Measurements from ENCODE around the gene ANKH.
"Not testable (repeated sequence)": the region's sequence is repeated elsewhere in the genome, so short reads cannot be mapped to it uniquely, and the experiment has no call there.

ANKH gene

GRCh38 chr5:14842117-14842516 is 29.5 kb downstream of the ANKH start:
- Histone ChIP-seq H2AFZ (ENCODE audit: insufficient read depth, low read length, poor library complexity) (no peak overlapping the region), H3K14ac (ENCODE audit: low read length) (no peak overlapping the region), H3K4me2 (ENCODE audit: low read length) (no peak overlapping the region), H2BK120ac (ENCODE audit: insufficient read depth, low read length, poor library complexity) (no peak overlapping the region), H3K23ac (ENCODE audit: low read length) (no peak overlapping the region), H3K9ac (ENCODE audit: low read length) (no peak overlapping the region), H3K9me3 (ENCODE audit: insufficient read depth, low read depth, low read length) (no peaks in the 10 kb centered on the region), H3K18ac (ENCODE audit: low read length) (no peak overlapping the region), H3K79me1 (ENCODE audit: low read length) (no peaks in the 10 kb centered on the region), H3K4me1 (ENCODE audit: control insufficient read depth in 1 of 2, insufficient read depth in 2 of 2, low read length in 2 of 2) (no peaks in the 10 kb centered on the region), H3K36me3 (ENCODE audit: control insufficient read depth in 1 of 2, insufficient read depth in 2 of 2, low read length in 2 of 2) (no peaks in the 10 kb centered on the region), H3K79me2 (ENCODE audit: control insufficient read depth, insufficient read depth, low read length, poor library complexity) (no peaks in the 10 kb centered on the region), H3K4me3 (ENCODE audit: low read depth, low read length) (no peak overlapping the region), H4K12ac (ENCODE audit: low read depth, low read length) (no peak overlapping the region), H4K8ac (ENCODE audit: low read depth, low read length) (no peak overlapping the region), H3K27me3 (ENCODE audit: insufficient read depth, low read length) (no peaks in the 10 kb centered on the region), H2BK5ac (ENCODE audit: low read depth, low read length, poor library complexity) (no peak overlapping the region), H4K91ac (ENCODE audit: low read depth, low read length) (no peak overlapping the region), H2BK12ac (ENCODE audit: low read length) (no peak overlapping the region), H2AK5ac (ENCODE audit: low read length) (no peak overlapping the region), H3K27ac (ENCODE audit: low read depth, low read length) (no peak overlapping the region), H3K4ac (ENCODE audit: low read depth, low read length) (no peak overlapping the region)
- no peak for DNase-seq
- WGBS (ENCODE audit: extremely low coverage, insufficient coverage, insufficient read length): no CpG with 5 or more reads among the region's 4 CpGs

GRCh38 chr5:14840624-14841023 is 31.0 kb downstream of the ANKH start:
- H3K4me3 ChIP-seq (ENCODE audit: low read depth, low read length): no peak overlapping the region
- H3K18ac ChIP-seq (ENCODE audit: low read length): no peak overlapping the region
- H3K4ac ChIP-seq (ENCODE audit: low read depth, low read length): no peak overlapping the region
- no peak overlapping the region for H3K23ac ChIP-seq (ENCODE audit: low read length)
- H4K91ac ChIP-seq (ENCODE audit: low read depth, low read length): no peak overlapping the region
- H3K27me3 ChIP-seq (ENCODE audit: insufficient read depth, low read length): no peaks in the 10 kb centered on the region
- no peaks in the 10 kb centered on the region for H3K36me3 ChIP-seq (ENCODE audit: control insufficient read depth in 1 of 2, insufficient read depth in 2 of 2, low read length in 2 of 2)
- DNase-seq: no peak
- no peaks in the 10 kb centered on the region for H3K79me1 ChIP-seq (ENCODE audit: low read length)
- H3K9ac ChIP-seq (ENCODE audit: low read length): no peak overlapping the region
- H2AFZ ChIP-seq (ENCODE audit: insufficient read depth, low read length, poor library complexity): no peak overlapping the region
- no peak overlapping the region for H3K14ac ChIP-seq (ENCODE audit: low read length)
- no peak overlapping the region for H2AK5ac ChIP-seq (ENCODE audit: low read length)
- no CpG with 5 or more reads among the region's 3 CpGs for WGBS (ENCODE audit: extremely low coverage, insufficient coverage, insufficient read length)
- no peaks in the 10 kb centered on the region for H3K9me3 ChIP-seq (ENCODE audit: insufficient read depth, low read depth, low read length)
- H3K27ac ChIP-seq (ENCODE audit: low read depth, low read length): no peak overlapping the region
- no peak overlapping the region for H3K4me2 ChIP-seq (ENCODE audit: low read length)
- no peaks in the 10 kb centered on the region for H3K4me1 ChIP-seq (ENCODE audit: control insufficient read depth in 1 of 2, insufficient read depth in 2 of 2, low read length in 2 of 2)
- H2BK120ac ChIP-seq (ENCODE audit: insufficient read depth, low read length, poor library complexity): no peak overlapping the region
- no peak overlapping the region for H2BK5ac ChIP-seq (ENCODE audit: low read depth, low read length, poor library complexity)
- no peaks in the 10 kb centered on the region for H3K79me2 ChIP-seq (ENCODE audit: control insufficient read depth, insufficient read depth, low read length, poor library complexity)
- no peak overlapping the region for H4K12ac ChIP-seq (ENCODE audit: low read depth, low read length)
- no peak overlapping the region for H2BK12ac ChIP-seq (ENCODE audit: low read length)
- H4K8ac ChIP-seq (ENCODE audit: low read depth, low read length): no peak overlapping the region

GRCh38 chr5:14838396-14839319 is 32.9 kb downstream of the ANKH start:
- Histone ChIP-seq H2BK120ac (ENCODE audit: insufficient read depth, low read length, poor library complexity) (no peak overlapping the region), H3K4ac (ENCODE audit: low read depth, low read length) (no peak overlapping the region), H3K23ac (ENCODE audit: low read length) (no peak overlapping the region), H3K9me3 (ENCODE audit: insufficient read depth, low read depth, low read length) (no peaks in the 10 kb centered on the region), H3K27ac (ENCODE audit: low read depth, low read length) (no peak overlapping the region), H3K9ac (ENCODE audit: low read length) (no peak overlapping the region), H3K27me3 (ENCODE audit: insufficient read depth, low read length) (no peaks in the 10 kb centered on the region), H4K8ac (ENCODE audit: low read depth, low read length) (no peak overlapping the region), H4K91ac (ENCODE audit: low read depth, low read length) (no peak overlapping the region), H3K4me3 (ENCODE audit: low read depth, low read length) (no peak overlapping the region), H3K18ac (ENCODE audit: low read length) (no peak overlapping the region), H3K79me2 (ENCODE audit: control insufficient read depth, insufficient read depth, low read length, poor library complexity) (no peaks in the 10 kb centered on the region), H2BK5ac (ENCODE audit: low read depth, low read length, poor library complexity) (no peak overlapping the region), H3K14ac (ENCODE audit: low read length) (no peak overlapping the region), H2BK12ac (ENCODE audit: low read length) (no peak overlapping the region), H2AFZ (ENCODE audit: insufficient read depth, low read length, poor library complexity) (no peak overlapping the region), H3K36me3 (ENCODE audit: control insufficient read depth in 1 of 2, insufficient read depth in 2 of 2, low read length in 2 of 2) (no peaks in the 10 kb centered on the region), H3K4me1 (ENCODE audit: control insufficient read depth in 1 of 2, insufficient read depth in 2 of 2, low read length in 2 of 2) (no peaks in the 10 kb centered on the region), H3K79me1 (ENCODE audit: low read length) (no peaks in the 10 kb centered on the region), H4K12ac (ENCODE audit: low read depth, low read length) (no peak overlapping the region), H2AK5ac (ENCODE audit: low read length) (no peak overlapping the region), H3K4me2 (ENCODE audit: low read length) (no peak overlapping the region)
- no peak for DNase-seq
- WGBS (ENCODE audit: extremely low coverage, insufficient coverage, insufficient read length): no CpG with 5 or more reads among the region's 15 CpGs

- not testable (repeated sequence) for H3K14ac ChIP-seq (ENCODE audit: low read length); H2AFZ ChIP-seq (ENCODE audit: insufficient read depth, low read length, poor library complexity); H3K27ac ChIP-seq (ENCODE audit: low read depth, low read length); H3K4me2 ChIP-seq (ENCODE audit: low read length); H3K36me3 ChIP-seq (ENCODE audit: control insufficient read depth in 1 of 2, insufficient read depth in 2 of 2, low read length in 2 of 2); H3K79me2 ChIP-seq (ENCODE audit: control insufficient read depth, insufficient read depth, low read length, poor library complexity); H4K91ac ChIP-seq (ENCODE audit: low read depth, low read length); H3K18ac ChIP-seq (ENCODE audit: low read length); DNase-seq; H2BK5ac ChIP-seq (ENCODE audit: low read depth, low read length, poor library complexity); H3K4me1 ChIP-seq (ENCODE audit: control insufficient read depth in 1 of 2, insufficient read depth in 2 of 2, low read length in 2 of 2); H3K4ac ChIP-seq (ENCODE audit: low read depth, low read length); H2BK12ac ChIP-seq (ENCODE audit: low read length); H2AK5ac ChIP-seq (ENCODE audit: low read length); H3K9me3 ChIP-seq (ENCODE audit: insufficient read depth, low read depth, low read length); H3K79me1 ChIP-seq (ENCODE audit: low read length); H3K4me3 ChIP-seq (ENCODE audit: low read depth, low read length); H3K9ac ChIP-seq (ENCODE audit: low read length); H3K23ac ChIP-seq (ENCODE audit: low read length); H2BK120ac ChIP-seq (ENCODE audit: insufficient read depth, low read length, poor library complexity); H4K8ac ChIP-seq (ENCODE audit: low read depth, low read length); H4K12ac ChIP-seq (ENCODE audit: low read depth, low read length); H3K27me3 ChIP-seq (ENCODE audit: insufficient read depth, low read length)
- no CpG with 5 or more reads among the region's 7 CpGs for WGBS (ENCODE audit: extremely low coverage, insufficient coverage, insufficient read length)
Measured at GRCh38 chr5:14837423-14838122, 34.0 kb downstream of the ANKH start.
